SU-DHL-6 (cell line): ENCODE results near the gene EXD3.

Experiments used
- EZH2phosphoT487 ChIP-seq: fragments of 200-600 bp; sonication (generic), shearing (Covaris generic); conservative IDR thresholded peaks from 2 replicates; pipeline ENCODE4 v1.6.1; 2018; ENCODE audit warnings: mild to moderate bottlenecking, antibody characterized with exemption, low read length, moderate library complexity, mixed read lengths
- TF ChIP-seq, protein P1 (sequence below): fragments of 200-600 bp; sonication (generic); IDR thresholded peaks from one replicate; pipeline ENCODE4 v1.5.1; 2017; ENCODE audit warnings: antibody characterized with exemption, mild to moderate bottlenecking, low read length, moderate library complexity; ENCODE audit not compliant: insufficient read depth, poor library complexity, severe bottlenecking

DNA sequence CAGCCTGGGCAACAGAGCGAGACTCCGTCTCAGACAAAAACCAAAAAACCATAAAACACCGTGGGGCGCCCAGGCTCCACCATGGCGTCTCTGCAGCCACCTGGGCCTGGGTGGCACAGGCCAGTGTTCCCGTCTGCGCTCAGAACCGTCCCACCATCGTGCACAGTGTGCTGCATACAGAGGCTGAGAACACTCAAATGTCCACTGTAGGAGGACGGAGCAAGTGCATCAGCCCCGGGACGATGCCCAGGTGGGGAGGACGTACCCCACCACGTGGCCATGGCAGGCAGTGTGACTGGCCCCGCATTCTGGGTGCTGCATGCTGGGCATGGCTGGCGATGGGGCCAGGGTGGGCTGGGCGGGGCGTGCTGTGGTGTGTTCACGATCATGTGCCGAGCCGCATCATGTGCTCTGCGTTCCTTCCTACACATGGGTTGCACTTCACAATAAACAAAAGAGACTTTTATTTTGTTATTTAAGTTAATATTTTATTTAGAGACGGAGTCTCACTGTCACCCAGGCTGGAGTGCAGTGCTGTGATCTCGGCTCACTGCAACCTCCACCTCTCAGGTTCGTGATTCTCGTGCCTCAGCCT is 37.8 kb downstream of the EXD3 start:
- TF ChIP-seq, protein P1, sequence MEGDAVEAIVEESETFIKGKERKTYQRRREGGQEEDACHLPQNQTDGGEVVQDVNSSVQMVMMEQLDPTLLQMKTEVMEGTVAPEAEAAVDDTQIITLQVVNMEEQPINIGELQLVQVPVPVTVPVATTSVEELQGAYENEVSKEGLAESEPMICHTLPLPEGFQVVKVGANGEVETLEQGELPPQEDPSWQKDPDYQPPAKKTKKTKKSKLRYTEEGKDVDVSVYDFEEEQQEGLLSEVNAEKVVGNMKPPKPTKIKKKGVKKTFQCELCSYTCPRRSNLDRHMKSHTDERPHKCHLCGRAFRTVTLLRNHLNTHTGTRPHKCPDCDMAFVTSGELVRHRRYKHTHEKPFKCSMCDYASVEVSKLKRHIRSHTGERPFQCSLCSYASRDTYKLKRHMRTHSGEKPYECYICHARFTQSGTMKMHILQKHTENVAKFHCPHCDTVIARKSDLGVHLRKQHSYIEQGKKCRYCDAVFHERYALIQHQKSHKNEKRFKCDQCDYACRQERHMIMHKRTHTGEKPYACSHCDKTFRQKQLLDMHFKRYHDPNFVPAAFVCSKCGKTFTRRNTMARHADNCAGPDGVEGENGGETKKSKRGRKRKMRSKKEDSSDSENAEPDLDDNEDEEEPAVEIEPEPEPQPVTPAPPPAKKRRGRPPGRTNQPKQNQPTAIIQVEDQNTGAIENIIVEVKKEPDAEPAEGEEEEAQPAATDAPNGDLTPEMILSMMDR = no peak
- TF ChIP-seq EZH2phosphoT487 = no peak
